Hindlimb muscle (tissue), 1 donor: Measurements from ENCODE around the gene CNIH2. TPM values are rescaled to one million over a fixed set of nuclear protein-coding genes. Genes with fewer than 3 reads are reported as not detected.
"Not testable (repeated sequence)": the region's sequence is repeated elsewhere in the genome, so short reads cannot be mapped to it uniquely, and the experiment has no call there.

ENCODE experiments used
- DNase-seq: peaks from one replicate; pipeline ENCODE4 v3.0.0-alpha.2; 2013
- polyA plus RNA-seq: library from polyadenylated mRNA; unstranded; fragments of 120-200 nt; gene quantifications from one replicate; pipeline ENCODE4 v1.2.1, GENCODE V29; 2013; ENCODE audit not compliant: insufficient read length

The CNIH2 gene
- polyA plus RNA-seq, 1 donor, result 3.2 TPM

- DNase-seq, result no peak
Measured at GRCh38 chr11:66259956-66260355, 18.0 kb upstream of the CNIH2 start.

GRCh38 chr11:66261578-66261977 lies 16.4 kb upstream of the CNIH2 start:
- DNase-seq, result no peak

GRCh38 chr11:66262191-66262590 lies 15.8 kb upstream of the CNIH2 start:
- DNase-seq, result no peak

GRCh38 chr11:66262696-66263095 lies 15.3 kb upstream of the CNIH2 start:
- DNase-seq, result no peak

GRCh38 chr11:66263231-66263630 lies 14.7 kb upstream of the CNIH2 start:
- DNase-seq, result no peak

- DNase-seq, result no peak
Measured at GRCh38 chr11:66263785-66264184, 14.2 kb upstream of the CNIH2 start.

GRCh38 chr11:66264383-66264782 lies 13.6 kb upstream of the CNIH2 start:
- DNase-seq, result no peak

GRCh38 chr11:66264914-66265313 lies 13.1 kb upstream of the CNIH2 start:
- no peak for DNase-seq

GRCh38 chr11:66265531-66266377 lies 12.2 kb upstream of the CNIH2 start:
- no peak for DNase-seq

GRCh38 chr11:66266378-66267038 lies 11.5 kb upstream of the CNIH2 start:
- no peak for DNase-seq

GRCh38 chr11:66267039-66267378 lies 11.0 kb upstream of the CNIH2 start:
- no peak for DNase-seq

- peak; percentile 91 for DNase-seq
Measured at GRCh38 chr11:66267379-66268243, 10.4 kb upstream of the CNIH2 start.

- peak; percentile 100 for DNase-seq
Measured at GRCh38 chr11:66268244-66268951, 9.6 kb upstream of the CNIH2 start, which contains the start of gene RAB1B. Gene RAB1B, plus strand, starts transcription at chr11:66268639. Its CDS starts 41 bp downstream, at chr11:66268680.

- no peak for DNase-seq
Measured at GRCh38 chr11:66268952-66269905, 8.7 kb upstream of the CNIH2 start.

- no peak for DNase-seq
Measured at GRCh38 chr11:66271816-66272215, 6.2 kb upstream of the CNIH2 start.

- no peak for DNase-seq
Measured at GRCh38 chr11:66272596-66272995, 5.4 kb upstream of the CNIH2 start.

- no peak for DNase-seq
Measured at GRCh38 chr11:66274219-66274618, 3.8 kb upstream of the CNIH2 start.

GRCh38 chr11:66275396-66275795 lies 2.6 kb upstream of the CNIH2 start:
- DNase-seq, result no peak

- no peak for DNase-seq
Measured at GRCh38 chr11:66275984-66276612, 1.9 kb upstream of the CNIH2 start.

- DNase-seq, result not testable (repeated sequence)
Measured at GRCh38 chr11:66276619-66277018, 1.4 kb upstream of the CNIH2 start.

- not testable (repeated sequence) for DNase-seq
Measured at GRCh38 chr11:66277064-66277463, 911 bp upstream of the CNIH2 start.
